HUES64 (cell line): ENCODE results near the gene WASL.
"Not testable (repeated sequence)": the region's sequence is repeated elsewhere in the genome, so short reads cannot be mapped to it uniquely, and the experiment has no call there.

Source experiments
- H3K27ac ChIP-seq: 2 replicates; pipeline ENCODE4 v1.7.0; 2013; ENCODE audit warnings: low read depth, low read length, inconsistent platforms
- H3K27me3 ChIP-seq: 2 replicates; pipeline ENCODE4 v1.6.1; 2013; ENCODE audit warnings: mild to moderate bottlenecking, low read length; ENCODE audit not compliant: insufficient read depth
- H3K36me3 ChIP-seq: 2 replicates; pipeline ENCODE4 v1.6.1; 2013; ENCODE audit warnings: mild to moderate bottlenecking, low read length; ENCODE audit not compliant: insufficient read depth
- H3K4me1 ChIP-seq: 2 replicates; pipeline ENCODE4 v1.6.1; 2013; ENCODE audit warnings: mild to moderate bottlenecking, low read length, moderate library complexity; ENCODE audit not compliant: insufficient read depth
- H3K4me3 ChIP-seq: 2 replicates; pipeline ENCODE4 v1.5.1; 2013; ENCODE audit warnings: mild to moderate bottlenecking, low read length, moderate library complexity
- H3K9ac ChIP-seq: 2 replicates; pipeline ENCODE4 v1.6.1; 2013; ENCODE audit warnings: mild to moderate bottlenecking, low read depth, low read length
- H3K9me3 ChIP-seq: 2 replicates; pipeline ENCODE4 v1.6.1; 2013; ENCODE audit warnings: low read depth, low read length; ENCODE audit not compliant: insufficient read depth
- WGBS: fragments of 150-250, 120-280 bp; methylation state at CpG from one replicate; pipeline ENCODE4 v1.1.7; 2013; ENCODE audit warnings: missing lambda C conversion rate; 5-methylcytosine and 5-hydroxymethylcytosine counted together

Gene WASL

GRCh38 chr7:123748171-123748733 is 551 bp downstream of the WASL start:
- H3K9me3 ChIP-seq = no peaks in the 10 kb centered on the region
- peak overlapping the region; percentile 91 for H3K4me3 ChIP-seq
- H3K27me3 ChIP-seq = no peaks in the 10 kb centered on the region
- no peaks in the 10 kb centered on the region for H3K36me3 ChIP-seq
- peaks cover 70% of the 10 kb centered on the region for H3K4me1 ChIP-seq
- peak overlapping the region; percentile 94 for H3K9ac ChIP-seq
- under 1% methylated on average over 46 of the region's 46 CpGs for WGBS
- H3K27ac ChIP-seq = peak overlapping the region; percentile 98

GRCh38 chr7:123747620-123748141 is 1.1 kb downstream of the WASL start:
- H3K9ac ChIP-seq = peak overlapping the region; percentile 94
- no peaks in the 10 kb centered on the region for H3K9me3 ChIP-seq
- peak overlapping the region; percentile 98 for H3K27ac ChIP-seq
- peak overlapping the region; percentile 91 for H3K4me3 ChIP-seq
- H3K27me3 ChIP-seq = no peaks in the 10 kb centered on the region
- under 1% methylated on average over 11 of the region's 12 CpGs for whole genome bisulfite sequencing
- H3K4me1 ChIP-seq = peaks cover 66% of the 10 kb centered on the region
- no peaks in the 10 kb centered on the region for H3K36me3 ChIP-seq

GRCh38 chr7:123746931-123747488 is 1.8 kb downstream of the WASL start:
- H3K9me3 ChIP-seq = no peaks in the 10 kb centered on the region
- H3K4me3 ChIP-seq = peak overlapping the region; percentile 91
- no peaks in the 10 kb centered on the region for H3K27me3 ChIP-seq
- H3K9ac ChIP-seq = peak overlapping the region; percentile 94; the same call in 1 of the 2 replicates
- peak overlapping the region; percentile 8; the same call in 1 of the 2 replicates for H3K27ac ChIP-seq
- WGBS = 33% methylated on average over 4 of the region's 4 CpGs
- H3K36me3 ChIP-seq = no peaks in the 10 kb centered on the region
- peaks cover 64% of the 10 kb centered on the region for H3K4me1 ChIP-seq

GRCh38 chr7:123746055-123746454 is 2.7 kb downstream of the WASL start:
- H3K9ac ChIP-seq = no peak overlapping the region
- peaks cover 59% of the 10 kb centered on the region for H3K4me1 ChIP-seq
- peak overlapping the region; percentile 91 for H3K4me3 ChIP-seq
- H3K27me3 ChIP-seq = no peaks in the 10 kb centered on the region
- WGBS = 70% methylated on average over 2 of the region's 2 CpGs
- no peak overlapping the region; the same call in 1 of the 2 replicates for H3K27ac ChIP-seq
- no peaks in the 10 kb centered on the region for H3K9me3 ChIP-seq
- H3K36me3 ChIP-seq = no peaks in the 10 kb centered on the region

GRCh38 chr7:123745437-123745836 is 3.4 kb downstream of the WASL start:
- Histone ChIP-seq H3K9ac (no peak overlapping the region), H3K27me3 (no peaks in the 10 kb centered on the region), H3K36me3 (no peaks in the 10 kb centered on the region), H3K4me3 (peak overlapping the region; percentile 91), H3K4me1 (peaks cover 53% of the 10 kb centered on the region), H3K27ac (no peak overlapping the region), H3K9me3 (no peaks in the 10 kb centered on the region)
- 94% methylated on average over 2 of the region's 2 CpGs for WGBS

GRCh38 chr7:123744416-123744815 is 4.4 kb downstream of the WASL start:
- Histone ChIP-seq H3K4me1 (peaks cover 49% of the 10 kb centered on the region), H3K9me3 (no peaks in the 10 kb centered on the region), H3K4me3 (no peak overlapping the region), H3K9ac (no peak overlapping the region), H3K36me3 (no peaks in the 10 kb centered on the region), H3K27ac (no peak overlapping the region), H3K27me3 (no peaks in the 10 kb centered on the region)
- WGBS = no CpG with 5 or more reads among the region's 1 CpG

- H3K27ac ChIP-seq = no peak overlapping the region
- H3K4me3 ChIP-seq = no peak overlapping the region
- no peak overlapping the region for H3K9ac ChIP-seq
- peaks cover 47% of the 10 kb centered on the region for H3K4me1 ChIP-seq
- H3K36me3 ChIP-seq = no peaks in the 10 kb centered on the region
- H3K9me3 ChIP-seq = no peaks in the 10 kb centered on the region
- H3K27me3 ChIP-seq = no peaks in the 10 kb centered on the region
Observed at GRCh38 chr7:123741940-123742339, 6.9 kb downstream of the WASL start.

- no peaks in the 10 kb centered on the region for H3K9me3 ChIP-seq
- H3K9ac ChIP-seq = no peak overlapping the region
- no peak overlapping the region for H3K27ac ChIP-seq
- H3K36me3 ChIP-seq = no peaks in the 10 kb centered on the region
- H3K27me3 ChIP-seq = no peaks in the 10 kb centered on the region
- 100% methylated on average over 1 of the region's 2 CpGs for WGBS
- H3K4me3 ChIP-seq = no peak overlapping the region
- H3K4me1 ChIP-seq = peaks cover 16% of the 10 kb centered on the region
Observed at GRCh38 chr7:123738808-123739207, 10.0 kb downstream of the WASL start.

GRCh38 chr7:123738356-123738755 is 10.4 kb downstream of the WASL start:
- H3K4me1 ChIP-seq = peaks cover 11% of the 10 kb centered on the region
- 94% methylated on average over 3 of the region's 3 CpGs for WGBS
- no peaks in the 10 kb centered on the region for H3K36me3 ChIP-seq
- H3K27ac ChIP-seq = no peak overlapping the region
- H3K9me3 ChIP-seq = no peaks in the 10 kb centered on the region
- no peak overlapping the region for H3K4me3 ChIP-seq
- no peak overlapping the region for H3K9ac ChIP-seq
- H3K27me3 ChIP-seq = no peaks in the 10 kb centered on the region

GRCh38 chr7:123737168-123737674 is 11.6 kb downstream of the WASL start:
- H3K9me3 ChIP-seq, H3K27ac ChIP-seq, H3K36me3 ChIP-seq, H3K9ac ChIP-seq, H3K4me1 ChIP-seq, H3K4me3 ChIP-seq, H3K27me3 ChIP-seq: not testable (repeated sequence)
- 97% methylated on average over 9 of the region's 10 CpGs for WGBS

GRCh38 chr7:123735539-123735938 is 13.3 kb downstream of the WASL start:
- no peaks in the 10 kb centered on the region for H3K9me3 ChIP-seq
- 89% methylated on average over 4 of the region's 5 CpGs for WGBS
- no peaks in the 10 kb centered on the region for H3K27me3 ChIP-seq
- no peak overlapping the region for H3K4me3 ChIP-seq
- no peaks in the 10 kb centered on the region for H3K36me3 ChIP-seq
- H3K9ac ChIP-seq = no peak overlapping the region
- no peaks in the 10 kb centered on the region for H3K4me1 ChIP-seq
- H3K27ac ChIP-seq = no peak overlapping the region
